ENCODE measurements around the gene MTCL3.

MTCL3 gene

DNA sequence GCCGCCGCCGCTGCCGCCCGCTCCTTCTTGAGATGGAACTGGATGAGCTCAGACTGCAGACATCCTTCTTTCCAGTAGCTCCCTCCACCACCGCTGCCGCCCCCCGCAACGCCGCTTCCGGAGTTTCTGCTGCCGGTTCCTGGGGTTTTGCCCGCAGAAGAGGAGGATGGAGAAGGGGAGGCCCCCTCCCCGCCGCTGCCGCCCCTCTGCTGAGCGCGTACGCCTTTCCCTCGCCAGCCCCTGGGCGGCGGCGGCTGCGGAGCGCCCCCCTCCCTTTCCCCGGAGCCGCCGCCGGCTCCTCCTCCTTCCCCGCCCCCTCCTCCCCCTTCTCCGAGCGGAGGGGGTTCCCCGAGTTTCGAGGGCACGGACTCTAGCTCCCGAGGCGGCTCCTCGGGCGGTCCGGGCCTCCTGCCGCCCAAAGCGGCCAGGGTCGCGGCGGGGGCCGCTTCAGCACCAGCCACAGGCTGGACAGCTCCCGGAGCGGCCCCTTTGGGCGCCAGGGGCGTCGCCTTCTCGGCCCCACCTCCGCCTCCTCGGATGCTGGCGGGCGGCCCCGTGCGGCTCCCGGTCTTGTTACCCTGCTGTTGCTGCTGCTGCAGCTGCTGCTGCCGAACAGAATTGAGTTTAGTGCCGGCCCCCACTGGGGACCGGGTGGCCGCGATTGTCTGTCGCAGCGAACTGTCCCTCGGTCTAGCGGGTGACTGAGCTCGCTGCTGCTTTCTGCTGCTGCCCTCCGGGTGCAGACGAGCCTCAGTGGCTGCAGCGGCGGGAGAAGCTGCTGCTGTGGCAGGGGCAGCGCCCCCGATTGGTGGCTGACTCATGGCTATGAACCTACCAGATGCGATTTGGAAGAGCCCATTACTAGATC, 3.1 kb downstream of the MTCL3 start:
- TF ChIP-seq Cebpa-rat (IDR thresholded peaks at IDR 0.05): no peak
- H4K20me1 ChIP-seq: peaks cover 17% of the 10 kb centered on the region; the same call in 1 of the 2 replicates
- no peaks in the 10 kb centered on the region for H3K36me3 ChIP-seq
- peaks cover 16% of the 10 kb centered on the region for H3K27me3 ChIP-seq
- H3K9me3 ChIP-seq: no peaks in the 10 kb centered on the region
- H3K4me1 ChIP-seq: peaks cover 9% of the 10 kb centered on the region
- H3K27ac ChIP-seq: no peak overlapping the region
- H3K4me3 ChIP-seq: peak overlapping the region; percentile 72
- H3K9ac ChIP-seq: 0 out of 2 replicates have a peak overlapping the region, but pooled peaks have one; percentile 45
- peak overlapping the region; percentile 95 for H3K4me2 ChIP-seq

DNA sequence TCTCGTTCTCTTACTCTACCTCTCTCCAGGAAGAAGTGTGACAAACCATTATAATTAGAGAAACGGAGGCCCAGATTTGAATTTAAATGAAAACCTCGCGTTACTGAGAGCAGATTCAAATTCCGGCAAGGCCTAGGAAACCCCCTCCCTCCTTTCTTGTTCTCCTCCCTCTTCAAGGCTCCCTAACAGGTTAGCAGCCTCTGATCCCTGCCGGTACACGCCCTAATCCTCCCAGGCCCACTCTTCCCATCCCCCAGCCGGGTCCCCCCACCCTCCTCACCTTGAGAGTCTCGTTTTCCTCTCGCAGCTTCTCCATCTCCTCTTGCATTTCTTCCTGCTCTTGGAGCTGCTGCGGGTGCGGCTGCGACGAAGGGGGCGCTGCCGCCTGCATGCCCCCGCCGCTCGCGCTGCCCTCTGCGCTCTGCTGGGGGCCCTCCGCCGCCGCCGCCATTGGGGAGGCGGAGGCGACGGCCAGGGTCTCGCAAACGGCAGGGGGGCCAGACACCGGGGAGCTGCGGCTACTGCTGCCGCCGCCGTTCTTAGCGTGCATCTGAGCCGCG, 3.8 kb downstream of the MTCL3 start:
- Histone ChIP-seq H3K4me3 (peak overlapping the region; percentile 72), H3K36me3 (no peaks in the 10 kb centered on the region), H3K27me3 (peaks cover 16% of the 10 kb centered on the region), H3K9me3 (no peaks in the 10 kb centered on the region), H3K4me1 (peaks cover 9% of the 10 kb centered on the region), H3K9ac (0 out of 2 replicates have a peak overlapping the region, but pooled peaks have one; percentile 45), H4K20me1 (peaks cover 17% of the 10 kb centered on the region; the same call in 1 of the 2 replicates), H3K4me2 (peak overlapping the region; percentile 95), H3K27ac (no peak overlapping the region)
- TF ChIP-seq Cebpa-rat (IDR thresholded peaks at IDR 0.05): no peak

DNA sequence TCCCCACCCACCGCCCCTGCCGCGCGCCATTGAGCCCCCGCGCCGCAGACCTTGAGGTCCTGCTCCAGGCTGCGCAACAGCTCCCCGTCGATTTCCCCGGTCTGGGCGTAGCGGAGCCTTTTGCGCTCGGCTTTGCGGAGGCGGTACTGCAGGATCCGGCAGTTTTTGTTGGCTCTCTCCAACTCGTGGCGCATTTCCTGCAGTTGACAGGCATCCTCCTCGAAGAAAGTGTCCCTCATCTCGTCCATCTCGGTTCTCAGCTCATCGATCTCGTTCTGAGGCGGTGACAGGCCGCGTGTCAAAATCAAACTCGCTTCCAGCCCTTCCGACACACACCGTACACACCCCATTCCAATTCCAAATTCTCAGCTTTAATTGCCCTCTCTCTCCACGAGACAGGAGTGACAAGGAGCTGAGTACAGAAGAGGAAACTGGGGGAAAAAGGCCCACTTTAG, 4.3 kb downstream of the MTCL3 start:
- H3K4me3 ChIP-seq: no peak overlapping the region
- H3K36me3 ChIP-seq: no peaks in the 10 kb centered on the region
- peaks cover 16% of the 10 kb centered on the region for H3K27me3 ChIP-seq
- H3K27ac ChIP-seq: no peak overlapping the region
- H3K4me1 ChIP-seq: peaks cover 9% of the 10 kb centered on the region
- H4K20me1 ChIP-seq: peaks cover 17% of the 10 kb centered on the region; the same call in 1 of the 2 replicates
- no peak for TF ChIP-seq Cebpa-rat (IDR thresholded peaks at IDR 0.05)
- no peak overlapping the region for H3K9ac ChIP-seq
- H3K9me3 ChIP-seq: no peaks in the 10 kb centered on the region
- peak overlapping the region; percentile 95; the same call in 1 of the 2 replicates for H3K4me2 ChIP-seq

DNA sequence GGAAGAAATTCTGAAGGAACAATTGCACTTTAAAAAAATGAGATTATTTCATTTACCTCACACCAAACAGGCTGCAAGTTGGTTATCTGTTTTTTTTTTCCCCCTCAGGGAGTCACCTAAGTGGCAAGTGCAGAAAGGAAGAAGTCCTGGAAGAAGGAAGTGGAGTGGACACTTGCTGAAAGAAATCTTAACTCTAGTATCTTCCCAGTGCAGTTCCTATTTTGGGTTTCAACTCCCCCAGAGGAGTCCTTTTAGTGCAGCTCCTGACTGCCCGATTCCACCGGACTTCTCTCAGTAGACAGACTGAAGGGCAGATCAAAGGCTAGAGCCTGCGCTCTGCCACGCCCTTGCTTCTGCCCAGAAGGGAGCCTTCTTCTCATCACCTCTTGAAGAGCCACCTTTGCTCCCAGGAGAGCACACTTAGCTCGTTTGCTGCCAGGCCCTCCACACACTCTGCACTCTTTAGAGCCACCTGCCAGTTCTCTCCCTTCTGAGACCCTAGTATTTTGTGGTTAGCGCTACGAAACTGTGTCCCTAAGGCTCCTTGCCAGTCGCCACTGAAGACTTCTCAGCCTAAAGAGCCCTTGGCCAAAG, 4.9 kb downstream of the MTCL3 start:
- no peak overlapping the region for H3K4me3 ChIP-seq
- no peak for TF ChIP-seq Cebpa-rat (IDR thresholded peaks at IDR 0.05)
- H3K27ac ChIP-seq: no peak overlapping the region
- no peaks in the 10 kb centered on the region for H3K9me3 ChIP-seq
- H3K4me2 ChIP-seq: no peak overlapping the region
- H3K27me3 ChIP-seq: peaks cover 16% of the 10 kb centered on the region
- H3K4me1 ChIP-seq: peaks cover 9% of the 10 kb centered on the region
- no peak overlapping the region for H3K9ac ChIP-seq
- H3K36me3 ChIP-seq: no peaks in the 10 kb centered on the region
- H4K20me1 ChIP-seq: peaks cover 17% of the 10 kb centered on the region; the same call in 1 of the 2 replicates

DNA sequence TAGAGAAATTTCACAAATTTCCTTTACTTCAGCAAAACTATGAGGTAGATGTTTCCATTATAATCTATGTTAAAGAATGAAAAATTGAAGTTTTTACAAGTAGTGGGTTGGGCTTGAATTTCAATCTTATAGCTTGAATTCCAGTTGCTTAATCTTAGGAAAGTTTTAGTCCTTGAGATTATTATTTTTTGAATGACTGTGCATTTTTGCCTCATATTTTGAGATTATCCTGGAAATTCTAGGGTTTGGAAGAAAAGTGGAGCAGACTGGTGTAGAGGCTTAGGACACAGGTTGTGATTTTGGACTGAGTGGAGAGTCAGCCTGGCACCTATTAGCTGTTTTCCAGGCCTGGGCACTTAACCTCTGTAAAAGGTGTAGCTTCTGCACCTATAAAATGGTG, 5.7 kb downstream of the MTCL3 start:
- H3K4me3 ChIP-seq: no peak overlapping the region
- H3K9ac ChIP-seq: no peak overlapping the region
- peaks cover 17% of the 10 kb centered on the region; the same call in 1 of the 2 replicates for H4K20me1 ChIP-seq
- H3K27me3 ChIP-seq: peaks cover 16% of the 10 kb centered on the region
- H3K4me2 ChIP-seq: no peak overlapping the region
- H3K27ac ChIP-seq: no peak overlapping the region
- no peaks in the 10 kb centered on the region for H3K9me3 ChIP-seq
- TF ChIP-seq Cebpa-rat (IDR thresholded peaks at IDR 0.05): no peak
- no peaks in the 10 kb centered on the region for H3K36me3 ChIP-seq
- H3K4me1 ChIP-seq: peaks cover 9% of the 10 kb centered on the region

DNA sequence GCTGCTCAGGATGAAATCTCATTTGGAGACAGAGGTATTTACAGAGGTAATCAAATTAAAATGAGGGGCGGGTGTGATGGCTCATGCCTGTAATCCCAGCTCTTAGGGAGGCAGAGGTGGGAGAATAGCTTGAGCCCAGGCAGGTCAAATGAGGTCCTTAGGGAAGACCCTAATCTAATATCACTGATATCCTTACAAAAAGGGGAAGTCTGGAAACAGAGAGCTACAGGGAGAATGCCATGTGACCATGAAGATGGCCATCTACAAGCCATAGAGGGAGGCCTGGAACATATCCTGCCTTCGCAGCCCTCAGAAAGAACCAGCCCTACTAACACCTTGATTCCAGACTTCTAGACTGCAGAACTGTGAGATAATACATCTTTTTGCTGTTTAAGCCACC, 8.3 kb downstream of the MTCL3 start:
- H3K27me3 ChIP-seq: peaks cover 16% of the 10 kb centered on the region
- H3K4me3 ChIP-seq: no peak overlapping the region
- H3K4me2 ChIP-seq: no peak overlapping the region
- H3K4me1 ChIP-seq: no peaks in the 10 kb centered on the region
- H3K9ac ChIP-seq: no peak overlapping the region
- H3K9me3 ChIP-seq: no peaks in the 10 kb centered on the region
- H3K36me3 ChIP-seq: no peaks in the 10 kb centered on the region
- H4K20me1 ChIP-seq: peaks cover 17% of the 10 kb centered on the region; the same call in 1 of the 2 replicates
- H3K27ac ChIP-seq: no peak overlapping the region
- TF ChIP-seq Cebpa-rat (IDR thresholded peaks at IDR 0.05): no peak

DNA sequence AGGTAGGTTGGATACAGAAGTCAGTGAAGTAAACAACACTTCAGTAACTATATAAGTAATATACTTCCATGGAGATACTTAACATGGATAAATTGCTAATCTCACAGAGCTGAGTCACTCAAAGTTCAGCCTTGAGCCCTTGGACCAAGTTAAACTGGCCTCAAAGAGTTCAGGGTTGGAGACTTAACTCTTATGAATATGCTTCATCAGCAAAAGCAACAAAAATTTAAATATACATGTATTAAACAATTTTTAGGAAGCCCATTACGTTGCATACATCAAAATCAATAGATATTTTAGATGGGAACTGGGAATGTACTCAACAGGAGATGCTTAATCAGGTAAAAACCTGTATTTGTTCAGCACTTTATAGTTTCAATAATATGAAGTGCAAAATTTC, 12.2 kb downstream of the MTCL3 start:
- H3K9ac ChIP-seq: no peak overlapping the region
- TF ChIP-seq Cebpa-rat (IDR thresholded peaks at IDR 0.05): no peak
- no peaks in the 10 kb centered on the region for H3K9me3 ChIP-seq
- no peak overlapping the region for H3K4me2 ChIP-seq
- no peak overlapping the region for H3K27ac ChIP-seq
- H4K20me1 ChIP-seq: no peaks in the 10 kb centered on the region
- H3K36me3 ChIP-seq: no peaks in the 10 kb centered on the region
- no peak overlapping the region for H3K4me3 ChIP-seq
- H3K27me3 ChIP-seq: no peaks in the 10 kb centered on the region
- H3K4me1 ChIP-seq: no peaks in the 10 kb centered on the region

DNA sequence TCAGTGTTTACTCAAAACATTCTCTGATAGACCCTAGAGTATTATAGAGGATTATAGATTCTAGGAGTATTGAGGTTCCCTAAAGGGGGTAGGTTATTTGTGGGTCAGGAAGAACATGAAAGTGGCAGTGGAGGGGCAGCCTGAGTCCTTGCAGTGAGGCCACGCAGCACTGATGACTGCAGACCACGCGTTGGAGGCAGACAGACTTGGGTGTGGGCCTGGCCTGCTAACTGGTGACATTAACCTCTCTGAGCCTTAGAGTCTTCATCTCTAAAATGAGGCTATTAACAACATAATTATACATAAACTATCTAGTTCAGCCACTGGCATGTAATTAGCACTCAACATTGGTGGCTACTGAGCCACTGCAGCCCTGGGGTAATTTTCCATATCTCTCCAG, 16.1 kb downstream of the MTCL3 start:
- no peaks in the 10 kb centered on the region for H3K4me1 ChIP-seq
- H3K36me3 ChIP-seq: no peaks in the 10 kb centered on the region
- no peak for TF ChIP-seq Cebpa-rat (IDR thresholded peaks at IDR 0.05)
- H3K9ac ChIP-seq: no peak overlapping the region
- H3K27ac ChIP-seq: no peak overlapping the region
- no peak overlapping the region for H3K4me3 ChIP-seq
- no peaks in the 10 kb centered on the region for H3K27me3 ChIP-seq
- no peaks in the 10 kb centered on the region for H4K20me1 ChIP-seq
- H3K9me3 ChIP-seq: no peaks in the 10 kb centered on the region
- no peak overlapping the region for H3K4me2 ChIP-seq

DNA sequence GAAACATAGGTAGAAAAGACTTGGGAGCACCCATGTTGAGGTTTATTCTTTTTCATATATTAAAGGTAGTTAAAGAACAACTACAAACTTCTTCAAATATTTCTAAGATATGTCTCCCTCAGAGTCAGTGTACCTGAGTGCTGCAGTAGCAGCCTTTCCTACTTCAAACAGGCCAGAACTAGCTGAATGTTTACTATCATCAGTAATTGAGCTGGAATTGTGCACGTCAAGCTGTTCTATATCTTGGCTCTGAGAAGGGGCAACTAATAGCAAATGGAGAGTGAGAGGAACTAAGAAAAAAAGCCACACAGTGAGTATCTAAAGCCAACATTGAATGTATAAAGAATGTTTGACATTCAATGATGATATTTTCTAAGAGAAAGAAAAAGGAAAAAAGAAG, 21.7 kb downstream of the MTCL3 start:
- no peaks in the 10 kb centered on the region for H3K36me3 ChIP-seq

DNA sequence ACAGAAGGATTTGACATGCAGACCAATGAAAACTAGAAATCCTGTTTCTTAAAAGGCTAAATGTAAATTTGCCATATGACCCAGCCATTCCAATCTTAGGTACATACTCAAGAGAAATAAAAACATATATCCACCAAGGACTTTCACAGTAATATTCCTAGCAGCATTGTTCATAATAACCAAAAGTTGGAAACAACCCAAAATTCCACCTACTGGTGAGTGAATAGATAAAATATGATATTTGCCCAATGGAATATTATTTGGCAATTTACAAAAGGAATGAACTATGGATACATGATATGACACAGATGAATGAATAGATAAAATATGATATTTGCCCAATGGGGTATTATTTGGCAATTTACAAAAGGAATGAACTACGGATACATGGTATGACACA, 22.7 kb downstream of the MTCL3 start:
- H4K20me1 ChIP-seq: no peaks in the 10 kb centered on the region
- no peak overlapping the region for H3K27ac ChIP-seq
- no peaks in the 10 kb centered on the region for H3K36me3 ChIP-seq
- H3K9ac ChIP-seq: no peak overlapping the region
- H3K27me3 ChIP-seq: no peaks in the 10 kb centered on the region
- H3K9me3 ChIP-seq: no peaks in the 10 kb centered on the region
- H3K4me2 ChIP-seq: no peak overlapping the region
- no peak overlapping the region for H3K4me3 ChIP-seq
- no peaks in the 10 kb centered on the region for H3K4me1 ChIP-seq
- no peak for TF ChIP-seq Cebpa-rat (IDR thresholded peaks at IDR 0.05)

More for the DNA sequence above, 21.7 kb downstream of the MTCL3 start:
- no peak for TF ChIP-seq Cebpa-rat (IDR thresholded peaks at IDR 0.05)
- no peak overlapping the region for H3K27ac ChIP-seq
- H3K27me3 ChIP-seq: no peaks in the 10 kb centered on the region
- H3K9ac ChIP-seq: no peak overlapping the region
- H3K9me3 ChIP-seq: no peaks in the 10 kb centered on the region
- H3K4me2 ChIP-seq: no peak overlapping the region
- H4K20me1 ChIP-seq: no peaks in the 10 kb centered on the region
- H3K4me3 ChIP-seq: no peak overlapping the region
- no peaks in the 10 kb centered on the region for H3K4me1 ChIP-seq

Data from BLaER1 (cell line).